HFFc6 (cell line): Measurements from ENCODE around the gene MAFF. TPM values are rescaled to one million over a fixed set of nuclear protein-coding genes. Genes with fewer than 3 reads are reported as not detected.
A peak's percentile ranks its signal among the peaks of the same experiment; 100 is the strongest.

Experiments used
- DNase-seq: peaks from one replicate; pipeline ENCODE4 v3.0.0-alpha.2; 2018
- H3K27ac Mint-ChIP-seq: 2 replicates; pipeline ENCODE4 v1.8.0; 2020; ENCODE audit warnings: mild to moderate bottlenecking, mixed read lengths
- H3K27me3 Mint-ChIP-seq: 2 replicates; pipeline ENCODE4 v1.8.0; 2021; ENCODE audit warnings: mild to moderate bottlenecking, moderate library complexity, mixed read lengths; ENCODE audit not compliant: insufficient read depth
- H3K36me3 Mint-ChIP-seq: 2 replicates; pipeline ENCODE4 v1.8.0; 2021; ENCODE audit warnings: low read depth, mixed read lengths
- H3K4me1 Mint-ChIP-seq: 2 replicates; pipeline ENCODE4 v1.8.0; 2020; ENCODE audit warnings: low read depth, mixed read lengths
- H3K4me3 Mint-ChIP-seq: 2 replicates; pipeline ENCODE4 v1.8.0; 2020; ENCODE audit warnings: mild to moderate bottlenecking, moderate library complexity, mixed read lengths
- H3K9me3 Mint-ChIP-seq: 2 replicates; pipeline ENCODE4 v1.8.0; 2020; ENCODE audit warnings: mild to moderate bottlenecking, mixed read lengths
- CTCF ChIP-seq: fragments of 200-600 bp; sonication (generic); IDR thresholded peaks from 2 replicates; pipeline ENCODE4 v1.5.0; 2021; ENCODE audit warnings: antibody characterized with exemption, mild to moderate bottlenecking
- total RNA-seq, 6 experiments: library from RNA; stranded (reverse); fragmentation: NEBNext Ultra II Directional; extraction: Animal tissue kit (Norgen Biotek cat#: 25700); gene quantifications; 2 replicates in 1 of 6; 3 replicates in 5 of 6; pipeline ENCODE4 v1.2.3, GENCODE V29; 2021

MAFF gene
- total RNA-seq, 6 experiments from 2014 or later = 17.2 to 24.1 (median 22.8) TPM

- TF ChIP-seq CTCF = no peak
- H3K36me3 Mint-ChIP-seq = no peaks in the 10 kb centered on the region
- peaks cover 5% of the 10 kb centered on the region for H3K27me3 Mint-ChIP-seq
- no peak for DNase-seq
- H3K4me3 Mint-ChIP-seq = no peak overlapping the region
- H3K9me3 Mint-ChIP-seq = no peaks in the 10 kb centered on the region
- no peak overlapping the region for H3K27ac Mint-ChIP-seq
- peaks cover 39% of the 10 kb centered on the region for H3K4me1 Mint-ChIP-seq
Measured at GRCh38 chr22:38189104-38189503, 12.7 kb upstream of the MAFF start.

- Mint-ChIP-seq H3K27me3 (peaks cover 5% of the 10 kb centered on the region), H3K9me3 (no peaks in the 10 kb centered on the region)
Measured at GRCh38 chr22:38190581-38190980, 11.2 kb upstream of the MAFF start.

GRCh38 chr22:38191055-38191454 is 10.7 kb upstream of the MAFF start:
- DNase-seq = no peak
- Mint-ChIP-seq H3K27ac (no peak overlapping the region), H3K36me3 (no peaks in the 10 kb centered on the region), H3K27me3 (peaks cover 5% of the 10 kb centered on the region), H3K9me3 (no peaks in the 10 kb centered on the region), H3K4me3 (no peak overlapping the region), H3K4me1 (peaks cover 48% of the 10 kb centered on the region)
- TF ChIP-seq CTCF = no peak

More at GRCh38 chr22:38190581-38190980, 11.2 kb upstream of the MAFF start:
- Mint-ChIP-seq H3K4me1 (peaks cover 48% of the 10 kb centered on the region), H3K27ac (no peak overlapping the region), H3K4me3 (no peak overlapping the region), H3K36me3 (no peaks in the 10 kb centered on the region)
- no peak for DNase-seq
- TF ChIP-seq CTCF = no peak

GRCh38 chr22:38191731-38192474 is 9.9 kb upstream of the MAFF start:
- Mint-ChIP-seq H3K36me3 (no peaks in the 10 kb centered on the region), H3K27me3 (peaks cover 5% of the 10 kb centered on the region), H3K9me3 (no peaks in the 10 kb centered on the region), H3K4me1 (peaks cover 42% of the 10 kb centered on the region), H3K27ac (peak overlapping the region; percentile 35), H3K4me3 (peak overlapping the region; percentile 5; the same call in 1 of the 2 replicates)
- no peak for TF ChIP-seq CTCF
- no peak for DNase-seq

- no peak for TF ChIP-seq CTCF
- no peak for DNase-seq
- H3K27me3 Mint-ChIP-seq = peaks cover 5% of the 10 kb centered on the region
- no peak overlapping the region; the same call in 1 of the 2 replicates for H3K27ac Mint-ChIP-seq
- H3K4me1 Mint-ChIP-seq = peaks cover 43% of the 10 kb centered on the region
- no peak overlapping the region for H3K4me3 Mint-ChIP-seq
- no peaks in the 10 kb centered on the region for H3K9me3 Mint-ChIP-seq
- no peaks in the 10 kb centered on the region for H3K36me3 Mint-ChIP-seq
Measured at GRCh38 chr22:38192475-38192863, 9.3 kb upstream of the MAFF start.
